HUES48 (cell line): ENCODE results near the gene DEFB113.
A peak's percentile ranks its signal among the peaks of the same experiment; 100 is the strongest.
"Not testable (repeated sequence)": the region's sequence is repeated elsewhere in the genome, so short reads cannot be mapped to it uniquely, and the experiment has no call there.

Experiments used
- H3K27ac ChIP-seq: one replicate; pipeline ENCODE4 v1.7.0; 2013; ENCODE audit warnings: low read depth, low read length, inconsistent platforms
- H3K27me3 ChIP-seq: 2 replicates; pipeline ENCODE4 v1.6.1; 2013; ENCODE audit warnings: mild to moderate bottlenecking, low read length; ENCODE audit not compliant: control insufficient read depth, insufficient read depth
- H3K36me3 ChIP-seq: 2 replicates; pipeline ENCODE4 v1.6.1; 2013; ENCODE audit warnings: low read length; ENCODE audit not compliant: control insufficient read depth, insufficient read depth
- H3K4me1 ChIP-seq: 2 replicates; pipeline ENCODE4 v1.6.1; 2013; ENCODE audit warnings: mild to moderate bottlenecking, low read length; ENCODE audit not compliant: control insufficient read depth, insufficient read depth
- H3K4me3 ChIP-seq: 2 replicates; pipeline ENCODE4 v1.5.1; 2013; ENCODE audit warnings: mild to moderate bottlenecking, low read depth, low read length
- H3K9ac ChIP-seq: 2 replicates; pipeline ENCODE4 v1.6.1; 2013; ENCODE audit warnings: mild to moderate bottlenecking, low read depth, low read length, moderate library complexity
- H3K9me3 ChIP-seq: 2 replicates; pipeline ENCODE4 v1.6.1; 2013; ENCODE audit warnings: low read length; ENCODE audit not compliant: control insufficient read depth, insufficient read depth

DEFB113 gene

DNA sequence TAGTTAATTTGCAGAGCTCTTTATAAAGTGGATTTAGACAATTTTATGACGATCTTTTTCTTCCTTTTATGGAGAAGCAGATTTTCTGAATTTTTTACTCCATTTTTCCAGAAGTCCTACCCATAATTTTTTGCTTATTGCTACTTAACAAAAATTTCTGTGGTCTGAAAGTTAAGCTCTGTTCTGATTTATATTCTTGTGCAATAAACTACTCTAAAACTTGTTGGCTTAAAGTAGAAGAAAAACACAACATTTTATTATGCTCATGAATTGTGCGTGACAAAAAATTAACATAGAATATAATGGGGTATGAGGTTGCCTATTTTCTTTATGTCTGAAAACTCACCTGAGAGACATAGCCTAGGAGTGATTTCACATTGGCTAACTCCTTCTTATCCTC, 2.6 kb downstream of the DEFB113 start:
- Histone ChIP-seq H3K4me1 (peaks cover 44% of the 10 kb centered on the region), H3K27me3 (no peaks in the 10 kb centered on the region), H3K36me3 (no peaks in the 10 kb centered on the region), H3K27ac (peak overlapping the region; percentile 70), H3K4me3 (peak overlapping the region; percentile 22; the same call in 1 of the 2 replicates), H3K9ac (no peak overlapping the region), H3K9me3 (no peaks in the 10 kb centered on the region)

- peak overlapping the region; percentile 70 for H3K27ac ChIP-seq
- no peaks in the 10 kb centered on the region for H3K36me3 ChIP-seq
- H3K4me3 ChIP-seq: peak overlapping the region; percentile 22; the same call in 1 of the 2 replicates
- no peaks in the 10 kb centered on the region for H3K27me3 ChIP-seq
- no peaks in the 10 kb centered on the region for H3K9me3 ChIP-seq
- H3K9ac ChIP-seq: no peak overlapping the region
- peaks cover 44% of the 10 kb centered on the region for H3K4me1 ChIP-seq
Measured at GRCh38 chr6:49966334-49966733, 3.1 kb downstream of the DEFB113 start.

DNA sequence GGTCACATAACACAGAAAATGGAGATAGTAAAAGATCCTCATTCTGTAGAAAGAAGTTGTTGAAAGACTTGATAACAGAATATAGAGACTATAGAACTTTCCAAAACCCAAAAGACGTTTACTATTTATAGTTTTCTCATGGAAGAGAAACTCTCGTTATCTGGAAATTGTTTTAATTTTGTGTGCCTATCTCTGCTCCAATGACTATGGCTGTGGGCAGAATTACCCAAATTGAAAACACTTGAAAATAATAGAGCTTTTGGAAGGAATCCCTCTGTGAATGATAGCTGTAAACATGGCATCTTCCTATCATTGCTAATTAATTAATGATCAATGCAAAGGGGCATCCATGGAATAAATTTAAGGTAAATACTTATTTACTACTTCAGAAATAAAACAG, 5.4 kb downstream of the DEFB113 start, which contains the start of gene DEFB114:
TSS of gene DEFB114 (minus strand) at position 101 of the 400 bp plus-strand sequence. CDS start at position 42, 59 bp downstream.
- peaks cover 42% of the 10 kb centered on the region for H3K4me1 ChIP-seq
- H3K36me3 ChIP-seq: no peaks in the 10 kb centered on the region
- H3K4me3 ChIP-seq: no peak within 1 kb of the TSS
- peaks cover 2% of the 10 kb centered on the region for H3K9me3 ChIP-seq
- H3K27me3 ChIP-seq: no peaks in the 10 kb centered on the region
- no peak within 1 kb of the TSS for H3K9ac ChIP-seq
- no peak within 1 kb of the TSS for H3K27ac ChIP-seq

DNA sequence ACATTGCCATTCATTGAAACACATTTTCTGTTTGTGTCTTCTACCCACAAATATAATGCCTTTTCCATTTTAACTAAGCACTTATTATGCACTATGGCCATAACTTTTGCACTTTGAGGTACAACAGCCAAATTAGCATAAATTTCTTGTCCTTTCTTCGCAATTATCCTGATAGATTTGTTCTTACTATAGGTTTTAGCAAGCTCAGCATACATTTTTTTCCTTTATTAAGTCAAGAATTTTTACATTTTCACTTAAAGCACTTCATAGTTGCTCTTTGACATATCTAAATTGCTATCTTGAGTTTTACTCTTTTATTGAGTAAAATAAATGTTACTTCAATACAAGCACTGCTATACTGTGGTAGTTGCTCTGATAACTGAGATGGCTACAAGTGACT, 11.2 kb downstream of the DEFB113 start:
- H3K9me3 ChIP-seq: peaks cover 4% of the 10 kb centered on the region
- no peak overlapping the region for H3K27ac ChIP-seq
- no peak overlapping the region for H3K9ac ChIP-seq
- H3K4me3 ChIP-seq: no peak overlapping the region
- no peaks in the 10 kb centered on the region for H3K27me3 ChIP-seq
- no peaks in the 10 kb centered on the region for H3K4me1 ChIP-seq
- H3K36me3 ChIP-seq: no peaks in the 10 kb centered on the region

GRCh38 chr6:49955847-49956246, 13.6 kb downstream of the DEFB113 start:
- H3K27ac ChIP-seq: no peak overlapping the region
- no peaks in the 10 kb centered on the region for H3K4me1 ChIP-seq
- H3K27me3 ChIP-seq: no peaks in the 10 kb centered on the region
- no peaks in the 10 kb centered on the region for H3K36me3 ChIP-seq
- no peak overlapping the region for H3K9ac ChIP-seq
- H3K4me3 ChIP-seq: no peak overlapping the region
- H3K9me3 ChIP-seq: peaks cover 4% of the 10 kb centered on the region

- no peak overlapping the region for H3K27ac ChIP-seq
- H3K36me3 ChIP-seq: no peaks in the 10 kb centered on the region
- no peaks in the 10 kb centered on the region for H3K27me3 ChIP-seq
- H3K9ac ChIP-seq: no peak overlapping the region
- H3K9me3 ChIP-seq: no peaks in the 10 kb centered on the region
- no peaks in the 10 kb centered on the region for H3K4me1 ChIP-seq
- no peak overlapping the region for H3K4me3 ChIP-seq
Measured at GRCh38 chr6:49951926-49952325, 17.5 kb downstream of the DEFB113 start.

DNA sequence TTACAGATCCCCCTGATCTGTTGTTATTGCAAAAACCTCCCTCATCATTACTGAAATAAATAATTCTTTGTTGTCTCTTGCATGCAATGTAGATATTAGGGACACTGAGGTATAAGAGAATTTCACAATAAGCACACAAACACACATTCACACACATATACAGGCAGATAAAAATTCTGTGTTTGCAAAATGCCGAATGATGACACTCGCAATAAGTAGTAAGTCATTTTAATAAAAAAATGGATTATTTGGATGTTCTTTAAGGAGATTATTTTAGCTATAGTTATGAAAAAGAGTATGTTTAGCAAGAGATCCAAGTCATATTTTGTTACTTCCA, 19.0 kb downstream of the DEFB113 start:
- Histone ChIP-seq H3K36me3 (no peaks in the 10 kb centered on the region), H3K9me3 (no peaks in the 10 kb centered on the region), H3K9ac (no peak overlapping the region), H3K27ac (no peak overlapping the region), H3K27me3 (no peaks in the 10 kb centered on the region), H3K4me3 (no peak overlapping the region), H3K4me1 (no peaks in the 10 kb centered on the region)

- H3K27me3 ChIP-seq: no peaks in the 10 kb centered on the region
- H3K9me3 ChIP-seq: no peaks in the 10 kb centered on the region
- H3K4me1 ChIP-seq: no peaks in the 10 kb centered on the region
- H3K36me3 ChIP-seq: no peaks in the 10 kb centered on the region
- no peak overlapping the region for H3K27ac ChIP-seq
- no peak overlapping the region for H3K9ac ChIP-seq
- no peak overlapping the region for H3K4me3 ChIP-seq
Measured at GRCh38 chr6:49949062-49949461, 20.4 kb downstream of the DEFB113 start.

DNA sequence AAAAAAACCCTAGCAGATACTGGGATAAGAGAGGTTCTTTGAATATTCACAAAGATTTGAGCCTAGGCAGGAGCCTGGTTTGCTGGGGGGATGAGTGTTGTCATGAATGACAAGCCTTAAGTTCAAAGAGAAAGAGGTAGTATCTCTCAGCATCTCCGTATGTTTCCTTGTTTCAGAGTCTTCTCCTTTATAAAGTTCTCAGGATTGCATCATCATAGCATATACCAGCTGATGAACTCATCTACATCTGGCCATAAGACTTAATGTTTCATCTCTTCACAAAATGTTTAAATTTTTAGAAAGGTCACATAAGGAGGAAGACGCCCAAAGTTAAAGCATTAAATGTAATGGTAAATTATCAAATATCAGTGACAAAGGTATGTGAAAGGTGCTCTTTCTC, 22.6 kb downstream of the DEFB113 start:
- Histone ChIP-seq H3K27ac (no peak overlapping the region), H3K9me3 (no peaks in the 10 kb centered on the region), H3K36me3 (no peaks in the 10 kb centered on the region), H3K4me3 (no peak overlapping the region), H3K27me3 (no peaks in the 10 kb centered on the region), H3K9ac (no peak overlapping the region), H3K4me1 (no peaks in the 10 kb centered on the region)

GRCh38 chr6:49944068-49944467, 25.4 kb downstream of the DEFB113 start:
- H3K27me3 ChIP-seq, H3K9me3 ChIP-seq, H3K9ac ChIP-seq, H3K27ac ChIP-seq, H3K4me3 ChIP-seq, H3K4me1 ChIP-seq, H3K36me3 ChIP-seq: not testable (repeated sequence)

GRCh38 chr6:49939993-49940498, 29.4 kb downstream of the DEFB113 start:
- Histone ChIP-seq H3K9ac (no peak overlapping the region), H3K27me3 (no peaks in the 10 kb centered on the region), H3K9me3 (no peaks in the 10 kb centered on the region)

DNA sequence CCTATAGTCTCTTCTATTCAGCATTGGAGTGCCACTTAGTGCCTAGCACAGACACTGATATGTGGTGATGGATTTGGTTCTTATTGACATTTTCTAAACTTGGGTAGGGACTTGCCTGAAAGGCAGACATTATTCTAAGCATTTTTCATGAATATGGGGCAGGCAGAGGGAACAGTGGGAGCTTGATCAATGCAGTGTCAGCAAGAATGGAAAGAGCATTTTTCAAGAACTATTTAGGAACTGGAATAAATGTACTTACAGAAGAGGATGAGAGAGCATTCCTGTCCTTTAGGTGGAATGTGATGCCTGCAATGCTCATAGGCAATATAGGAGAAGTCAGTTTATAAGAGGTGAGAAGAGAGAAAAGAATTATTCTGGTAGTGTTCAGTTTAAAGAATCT, 31.6 kb downstream of the DEFB113 start:
- Histone ChIP-seq H3K36me3 (no peaks in the 10 kb centered on the region), H3K9me3 (no peaks in the 10 kb centered on the region), H3K4me1 (no peaks in the 10 kb centered on the region), H3K27ac (no peak overlapping the region), H3K9ac (no peak overlapping the region), H3K4me3 (no peak overlapping the region), H3K27me3 (no peaks in the 10 kb centered on the region)

More at GRCh38 chr6:49939993-49940498, 29.4 kb downstream of the DEFB113 start:
- Histone ChIP-seq H3K4me3 (no peak overlapping the region), H3K4me1 (no peaks in the 10 kb centered on the region), H3K36me3 (no peaks in the 10 kb centered on the region), H3K27ac (no peak overlapping the region)
